GM13976 (cell line): ENCODE measurements around the gene GALNT2.

ENCODE experiments used
- DNase-seq: peaks from one replicate; pipeline ENCODE4 v3.0.0; 2012; ENCODE audit warnings: low spot score
- CTCF ChIP-seq: IDR thresholded peaks from 2 replicates; pipeline ENCODE4 v1.5.1; 2012; ENCODE audit warnings: borderline replicate concordance, mild to moderate bottlenecking; ENCODE audit not compliant: insufficient read depth; ENCODE audit errors: extremely low read depth, missing control alignments, control extremely low read depth
- in situ Hi-C: fragments of 300-500 bp; cut with MboI; formaldehyde crosslinking; loops from one replicate; pipeline ENCODE4 v1.12.0; 2022; ENCODE audit warnings: low sequenced_read_pairs, mixed read lengths, inconsistent platforms; ENCODE audit not compliant: unreplicated experiment

The GALNT2 gene

GRCh38 chr1:230312676-230313075 is 245.6 kb downstream of the GALNT2 start:
- TF ChIP-seq CTCF, result no peak
- no peak for DNase-seq
- in situ Hi-C loops, result loop anchor here (25.0 kb wide), 1 partner anchor 1050 kb away; the partner anchor contains the start of gene RAB4A

- TF ChIP-seq CTCF, result no peak
These were observed 246.6 kb downstream of the GALNT2 start for GRCh38 chr1:230313453-230314141.

GRCh38 chr1:230314142-230314470 is 247.1 kb downstream of the GALNT2 start:
- in situ Hi-C loops, result loop anchor here (25.0 kb wide), 1 partner anchor 1052 kb away; the partner anchor contains the start of gene RAB4A
- no peak for TF ChIP-seq CTCF
- DNase-seq, result no peak

More at GRCh38 chr1:230313453-230314141, 246.6 kb downstream of the GALNT2 start:
- DNase-seq, result no peak
- in situ Hi-C loops, result loop anchor here (25.0 kb wide), 1 partner anchor 1051 kb away; the partner anchor contains the start of gene RAB4A

GRCh38 chr1:230315099-230315498 is 248.1 kb downstream of the GALNT2 start:
- in situ Hi-C loops, result loop anchor here (25.0 kb wide), 1 partner anchor 1053 kb away; the partner anchor contains the start of gene RAB4A
- no peak for TF ChIP-seq CTCF
- DNase-seq, result no peak

GRCh38 chr1:230316864-230317745 is 250.1 kb downstream of the GALNT2 start:
- in situ Hi-C loops, result loop anchor here (25.0 kb wide), 1 partner anchor 1055 kb away; the partner anchor contains the start of gene RAB4A
- DNase-seq, result no peak
- TF ChIP-seq CTCF, result no peak
